SK-N-SH (cell line): Measurements from ENCODE around the gene PLCL2. TPM values are rescaled to one million over a fixed set of nuclear protein-coding genes. Genes with fewer than 3 reads are reported as not detected.

Source experiments
- CTCF ChIA-PET: fragments of 300-600, 350-600 bp; formaldehyde crosslinking; extraction: SDS; loops from one replicate; lab custom pipeline; 2021; lab: Yijun Ruan, JAX
- POLR2A ChIA-PET: fragments of 350-600 bp; sonication (Branson Sonifier 250); formaldehyde crosslinking; extraction: SDS; loops from one replicate; lab custom pipeline; 2020; ENCODE audit warnings: antibody characterized with exemption, inconsistent platforms; lab: Yijun Ruan, JAX
- DNase-seq: peaks from one replicate; pipeline ENCODE4 v3.0.0; 2012
- H2AFZ ChIP-seq: fragments of 200-600 bp; sonication (generic); 2 replicates; pipeline ENCODE4 v1.8.1; 2016; ENCODE audit warnings: antibody characterized with exemption, mild to moderate bottlenecking, low read depth
- H3F3A ChIP-seq: fragments of 200-600 bp; sonication (generic); replicated peaks from 2 replicates; pipeline ENCODE3; 2016; ENCODE audit warnings: antibody characterized with exemption, mild to moderate bottlenecking; ENCODE audit not compliant: insufficient read depth
- H3K27ac ChIP-seq, 2 experiments: fragments of 200-500 bp in 1 of 2; fragments of 200-600 bp in 1 of 2; sonication (Bioruptor generic) in 1 of 2; sonication (generic), shearing (Covaris generic) in 1 of 2; 2 replicates each; pipeline versions ENCODE4 v1.5.1 to v1.6.1; 2014 to 2016; ENCODE audit warnings: low read depth in 2 of 2, inconsistent platforms in 1 of 2, low read length in 1 of 2, mild to moderate bottlenecking in 1 of 2, mixed read lengths in 1 of 2
- H3K27me3 ChIP-seq: fragments of 200-600 bp; sonication (generic), shearing (Covaris generic); 2 replicates; pipeline ENCODE4 v1.6.1; 2016; ENCODE audit warnings: mixed run types; ENCODE audit not compliant: insufficient read depth
- H3K36me3 ChIP-seq, 2 experiments: fragments of 200-500 bp in 1 of 2; fragments of 200-600 bp in 1 of 2; sonication (Bioruptor generic) in 1 of 2; sonication (generic) in 1 of 2; replicated peaks in 1 of 2; 2 replicates each; pipeline versions ENCODE3 to v1.5.1; 2014 to 2016; ENCODE audit warnings: low read length in 1 of 2, mild to moderate bottlenecking in 1 of 2; ENCODE audit not compliant: insufficient read depth in 2 of 2, control insufficient read depth in 1 of 2
- H3K4me1 ChIP-seq, 2 experiments: fragments of 200-500 bp in 1 of 2; fragments of 200-600 bp in 1 of 2; sonication (Bioruptor generic) in 1 of 2; sonication (generic), shearing (Covaris generic) in 1 of 2; 2 replicates each; pipeline versions ENCODE4 v1.5.1 to v1.6.1; 2014 to 2016; ENCODE audit warnings: low read depth in 1 of 2, low read length in 1 of 2, mixed run types in 1 of 2; ENCODE audit not compliant: insufficient read depth in 2 of 2, control insufficient read depth in 1 of 2
- H3K4me2 ChIP-seq: fragments of 200-600 bp; sonication (generic), shearing (Covaris generic); 2 replicates; pipeline ENCODE4 v1.6.1; 2017; ENCODE audit warnings: mixed run types
- H3K4me3 ChIP-seq, 2 experiments: fragments of 200-500 bp in 1 of 2; fragments of 200-600 bp in 1 of 2; sonication (Bioruptor generic) in 1 of 2; sonication (generic), shearing (Covaris generic) in 1 of 2; 2 replicates each; pipeline versions ENCODE4 v1.5.1 to v1.8.1; 2014 to 2016; ENCODE audit warnings: low read depth in 2 of 2, inconsistent platforms in 1 of 2, low read length in 1 of 2, mild to moderate bottlenecking in 1 of 2, mixed read lengths in 1 of 2, moderate library complexity in 1 of 2
- H3K79me2 ChIP-seq: fragments of 200-600 bp; sonication (generic); 2 replicates; pipeline ENCODE4 v1.8.1; 2017; ENCODE audit warnings: mild to moderate bottlenecking; ENCODE audit not compliant: insufficient read depth
- H3K9ac ChIP-seq: fragments of 200-600 bp; sonication (generic); 2 replicates; pipeline ENCODE4 v1.6.1; 2017; ENCODE audit warnings: mixed run types
- H3K9me2 ChIP-seq: fragments of 200-600 bp; sonication (generic); 2 replicates; pipeline ENCODE4 v1.6.1; 2017; ENCODE audit warnings: mixed run types
- H3K9me3 ChIP-seq: fragments of 200-600 bp; sonication (generic); 2 replicates; pipeline ENCODE4 v1.6.1; 2017; ENCODE audit warnings: mixed run types, mild to moderate bottlenecking, moderate library complexity
- H4K20me1 ChIP-seq: fragments of 200-600 bp; sonication (generic); 2 replicates; pipeline ENCODE4 v1.6.1; 2017; ENCODE audit warnings: mild to moderate bottlenecking, mixed run types; ENCODE audit not compliant: insufficient read depth
- EZH2phosphoT487 ChIP-seq: fragments of 200-600 bp; sonication (generic); IDR thresholded peaks from 2 replicates; pipeline ENCODE4 v1.6.1; 2017; ENCODE audit warnings: low read depth, mixed run types, mild to moderate bottlenecking, antibody characterized with exemption, moderate library complexity, borderline replicate concordance
- FOSL2 ChIP-seq: IDR thresholded peaks from 2 replicates; pipeline ENCODE4 v1.4.0; 2012; ENCODE audit warnings: low read depth, mild to moderate bottlenecking, moderate library complexity, borderline replicate concordance
- FOXM1 ChIP-seq: IDR thresholded peaks from 2 replicates; pipeline ENCODE4 v1.4.0; 2012; ENCODE audit warnings: low read depth, mild to moderate bottlenecking
- GATA2 ChIP-seq: sonication (generic); formaldehyde crosslinking; IDR thresholded peaks from 2 replicates; pipeline ENCODE4 v1.5.0; 2020; ENCODE audit warnings: mild to moderate bottlenecking, missing genetic modification reagents
- IRF3 ChIP-seq: fragments of 150-350 bp; IDR thresholded peaks from 2 replicates; pipeline ENCODE4 v1.6.1; 2016; ENCODE audit warnings: mild to moderate bottlenecking, low read depth, low read length
- JUND ChIP-seq: IDR thresholded peaks from 2 replicates; pipeline ENCODE4 v1.4.0; 2012
- NRF1 ChIP-seq: IDR thresholded peaks from 2 replicates; pipeline ENCODE4 v1.6.1; 2012; ENCODE audit warnings: low read depth, mild to moderate bottlenecking, low read length
- POLR2AphosphoS5 ChIP-seq: IDR thresholded peaks from 2 replicates; pipeline ENCODE4 v1.6.1; 2012; ENCODE audit warnings: low read depth, low read length
- REST ChIP-seq: IDR thresholded peaks from 2 replicates; pipeline ENCODE4 v1.6.1; 2012; ENCODE audit warnings: mild to moderate bottlenecking, low read depth, low read length, moderate library complexity
- SMC3 ChIP-seq: IDR thresholded peaks from 2 replicates; pipeline ENCODE4 v1.6.1; 2012; ENCODE audit warnings: low read depth, low read length, improper control_type of control experiment
- TAF1 ChIP-seq: IDR thresholded peaks from 2 replicates; pipeline ENCODE4 v1.6.1; 2012; ENCODE audit warnings: low read depth, mild to moderate bottlenecking, low read length, moderate library complexity, borderline replicate concordance
- TEAD4 ChIP-seq: IDR thresholded peaks from 2 replicates; pipeline ENCODE4 v1.4.0; 2012; ENCODE audit warnings: mild to moderate bottlenecking, borderline replicate concordance; ENCODE audit not compliant: insufficient read depth
- USF2 ChIP-seq: fragments of 150-350 bp; IDR thresholded peaks from 2 replicates; pipeline ENCODE4 v1.6.1; 2017; ENCODE audit warnings: antibody characterized with exemption, low read length, low read depth, borderline replicate concordance
- YY1 ChIP-seq: IDR thresholded peaks from 2 replicates; pipeline ENCODE4 v1.4.0; 2012; ENCODE audit warnings: low read depth, mild to moderate bottlenecking
- WGBS: methylation state at CpG from one replicate; pipeline ENCODE4 v1.1.6; 2017; ENCODE audit warnings: low lambda C conversion rate; 5-methylcytosine and 5-hydroxymethylcytosine counted together
- polyA plus RNA-seq, 3 experiments: library from polyadenylated mRNA; depleted of rRNA; stranded (reverse); fragments of >200 nt; gene quantifications; 2 replicates each; pipeline ENCODE4 v1.2.3, GENCODE V29; 2012
- TF ChIP-seq, protein P1 (sequence below): IDR thresholded peaks from 2 replicates; pipeline ENCODE4 v1.4.0; 2012; ENCODE audit warnings: low read depth

Gene PLCL2
- polyA plus RNA-seq, 1 of the 3 experiments (the other 2 are of a cell fraction) = 0.85 TPM

GRCh38 chr3:17059989-17060550, 175.3 kb downstream of the PLCL2 start:
- Histone ChIP-seq H3K27ac (no peak overlapping the region), H3K9me3 (no peaks in the 10 kb centered on the region), H3K27me3 (no peaks in the 10 kb centered on the region), H3K9ac (no peak overlapping the region), H3K4me3 (no peak overlapping the region), H3K4me1 (no peaks in the 10 kb centered on the region; a peak in 1 of 4 replicates), H3K4me2 (no peak overlapping the region), H3K36me3 (no peaks in the 10 kb centered on the region), H4K20me1 (no peaks in the 10 kb centered on the region), H3F3A (peaks cover 17% of the 10 kb centered on the region), H3K9me2 (no peaks in the 10 kb centered on the region), H2AFZ (no peak overlapping the region), H3K79me2 (no peaks in the 10 kb centered on the region)
- ChIA-PET POLR2A (no interaction called here), CTCF (no interaction called here)
- WGBS = 94% methylated on average over 5 of the region's 5 CpGs
- DNase-seq = no peak
- TF ChIP-seq, protein P1, sequence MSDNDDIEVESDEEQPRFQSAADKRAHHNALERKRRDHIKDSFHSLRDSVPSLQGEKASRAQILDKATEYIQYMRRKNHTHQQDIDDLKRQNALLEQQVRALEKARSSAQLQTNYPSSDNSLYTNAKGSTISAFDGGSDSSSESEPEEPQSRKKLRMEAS = no peak
- TF ChIP-seq SMC3 = no peak
- no peak for TF ChIP-seq USF2
- no peak for TF ChIP-seq NRF1
- TF ChIP-seq FOSL2 = no peak
- no peak for TF ChIP-seq YY1
- TF ChIP-seq TAF1 = no peak
- TF ChIP-seq GATA2 (CRISPR knock-in tag) = no peak
- TF ChIP-seq FOXM1 = no peak
- TF ChIP-seq EZH2phosphoT487 = no peak
- TF ChIP-seq JUND = no peak
- no peak for TF ChIP-seq TEAD4
- TF ChIP-seq POLR2AphosphoS5 = no peak
- TF ChIP-seq IRF3 = no peak
- no peak for TF ChIP-seq REST
